Measurements from ENCODE around the gene GMEB2. TPM values are rescaled to one million over a fixed set of nuclear protein-coding genes. Genes with fewer than 3 reads are reported as not detected.

GMEB2 gene
- total RNA-seq, 1 experiment from 2014 or later: 19.6 TPM

- no peak for DNase-seq (ENCODE audit: unreplicated experiment)
- Mint-ChIP-seq H3K27ac (ENCODE audit: low read depth, unreplicated experiment) (no peak overlapping the region), H3K4me3 (ENCODE audit: unreplicated experiment) (no peak overlapping the region), H3K27me3 (ENCODE audit: insufficient read depth, unreplicated experiment) (no peaks in the 10 kb centered on the region), H3K4me1 (ENCODE audit: insufficient read depth, unreplicated experiment) (no peaks in the 10 kb centered on the region), H3K9me3 (ENCODE audit: unreplicated experiment) (no peaks in the 10 kb centered on the region), H3K36me3 (ENCODE audit: insufficient read depth, unreplicated experiment) (peaks cover 31% of the 10 kb centered on the region)
- intact Hi-C loops (cut with micrococcal nuclease): no loop called here
- ChIA-PET POLR2A (interaction anchor here (0.7 kb wide), 1 partner anchor 57 kb away, joined by 3 read pairs; no protein-coding TSS in a partner anchor), CTCF (no interaction called here)
- no TSS peak for BruUV-seq (replicated peaks)
- no peak for TF ChIP-seq CTCF (IDR thresholded peaks at IDR 0.05; ENCODE audit: unreplicated experiment)
Measured at GRCh38 chr20:63592661-63593060, 34.2 kb downstream of the GMEB2 start.

- no TSS peak for BruUV-seq (replicated peaks)
- Mint-ChIP-seq H3K27ac (ENCODE audit: low read depth, unreplicated experiment) (no peak overlapping the region), H3K36me3 (ENCODE audit: insufficient read depth, unreplicated experiment) (peaks cover 31% of the 10 kb centered on the region), H3K27me3 (ENCODE audit: insufficient read depth, unreplicated experiment) (no peaks in the 10 kb centered on the region), H3K4me1 (ENCODE audit: insufficient read depth, unreplicated experiment) (no peaks in the 10 kb centered on the region), H3K4me3 (ENCODE audit: unreplicated experiment) (no peak overlapping the region), H3K9me3 (ENCODE audit: unreplicated experiment) (no peaks in the 10 kb centered on the region)
- DNase-seq (ENCODE audit: unreplicated experiment): no peak
- ChIA-PET POLR2A (interaction anchor here (0.6 to 1.0 kb wide), 3 partner anchors 12 to 273 kb away, joined by 3 read pairs; partner anchors contain the start of gene TPD52L2), CTCF (interaction anchor here (0.6 kb wide), 1 partner anchor 24 kb away, joined by 3 read pairs; no protein-coding TSS in a partner anchor)
- intact Hi-C loops (cut with micrococcal nuclease): no loop called here
- no peak for TF ChIP-seq CTCF (IDR thresholded peaks at IDR 0.05; ENCODE audit: unreplicated experiment)
Measured at GRCh38 chr20:63591786-63592355, 35.0 kb downstream of the GMEB2 start.

GRCh38 chr20:63591147-63591533, 35.8 kb downstream of the GMEB2 start:
- no peaks in the 10 kb centered on the region for H3K4me1 Mint-ChIP-seq (ENCODE audit: insufficient read depth, unreplicated experiment)
- H3K4me3 Mint-ChIP-seq (ENCODE audit: unreplicated experiment): no peak overlapping the region
- no TSS peak for BruUV-seq (replicated peaks)
- no peak for TF ChIP-seq CTCF (IDR thresholded peaks at IDR 0.05; ENCODE audit: unreplicated experiment)
- POLR2A ChIA-PET: interaction anchor here (1.0 kb wide), 1 partner anchor 13 kb away, joined by 3 read pairs; no protein-coding TSS in a partner anchor
- peaks cover 31% of the 10 kb centered on the region for H3K36me3 Mint-ChIP-seq (ENCODE audit: insufficient read depth, unreplicated experiment)
- CTCF ChIA-PET: interaction anchor here (0.6 kb wide), 1 partner anchor 25 kb away, joined by 3 read pairs; no protein-coding TSS in a partner anchor
- H3K27ac Mint-ChIP-seq (ENCODE audit: low read depth, unreplicated experiment): no peak overlapping the region
- intact Hi-C loops (cut with micrococcal nuclease): no loop called here
- no peaks in the 10 kb centered on the region for H3K27me3 Mint-ChIP-seq (ENCODE audit: insufficient read depth, unreplicated experiment)
- no peak for DNase-seq (ENCODE audit: unreplicated experiment)
- H3K9me3 Mint-ChIP-seq (ENCODE audit: unreplicated experiment): no peaks in the 10 kb centered on the region

- TF ChIP-seq CTCF (IDR thresholded peaks at IDR 0.05; ENCODE audit: unreplicated experiment): no peak
- no peak for DNase-seq (ENCODE audit: unreplicated experiment)
- H3K4me1 Mint-ChIP-seq (ENCODE audit: insufficient read depth, unreplicated experiment): no peaks in the 10 kb centered on the region
- CTCF ChIA-PET: no interaction called here
- H3K9me3 Mint-ChIP-seq (ENCODE audit: unreplicated experiment): no peaks in the 10 kb centered on the region
- POLR2A ChIA-PET: no interaction called here
- H3K36me3 Mint-ChIP-seq (ENCODE audit: insufficient read depth, unreplicated experiment): peaks cover 31% of the 10 kb centered on the region
- no peaks in the 10 kb centered on the region for H3K27me3 Mint-ChIP-seq (ENCODE audit: insufficient read depth, unreplicated experiment)
- no peak overlapping the region for H3K4me3 Mint-ChIP-seq (ENCODE audit: unreplicated experiment)
- intact Hi-C loops (cut with micrococcal nuclease): no loop called here
- BruUV-seq (replicated peaks): no TSS peak
- no peak overlapping the region for H3K27ac Mint-ChIP-seq (ENCODE audit: low read depth, unreplicated experiment)
Measured at GRCh38 chr20:63590218-63591146, 36.4 kb downstream of the GMEB2 start.
